WTC11 (cell line): ENCODE measurements around the gene POLR1C.

Experiments used
- ATF3 ChIP-seq: sonication (generic); formaldehyde crosslinking; conservative IDR thresholded peaks from 2 replicates; pipeline ENCODE4 v1.8.1; 2022; ENCODE audit warnings: mild to moderate bottlenecking, missing genetic modification reagents
- ESRRA ChIP-seq: sonication (generic); formaldehyde crosslinking; IDR thresholded peaks from 2 replicates; pipeline ENCODE4 v1.8.1; 2022; ENCODE audit warnings: mild to moderate bottlenecking, missing genetic modification reagents, borderline replicate concordance
- NR3C1 ChIP-seq: sonication (generic); formaldehyde crosslinking; conservative IDR thresholded peaks from 2 replicates; pipeline ENCODE4 v1.8.1; 2023; ENCODE audit warnings: low read depth, mild to moderate bottlenecking, missing genetic modification reagents
- ZNF121 ChIP-seq: sonication (generic); formaldehyde crosslinking; IDR thresholded peaks from 2 replicates; pipeline ENCODE4 v1.8.0; 2023; ENCODE audit warnings: missing genetic modification reagents

- TF ChIP-seq ESRRA (CRISPR knock-in tag) (no peak), ZNF121 (CRISPR knock-in tag) (no peak), ATF3 (no peak), NR3C1 (CRISPR knock-in tag) (no peak)
Observed at GRCh38 chr6:43505718-43506117, 11.2 kb upstream of the POLR1C start.
